IPS-20b (cell line): ENCODE data around the gene TUBG1.
"Not testable (repeated sequence)": the region's sequence is repeated elsewhere in the genome, so short reads cannot be mapped to it uniquely, and the experiment has no call there.

Experiments
- H3K27ac ChIP-seq: one replicate; pipeline ENCODE4 v1.5.1; 2013; ENCODE audit warnings: low read length
- H3K27me3 ChIP-seq: 2 replicates; pipeline ENCODE4 v1.6.1; 2013; ENCODE audit warnings: mild to moderate bottlenecking, low read length, inconsistent platforms; ENCODE audit not compliant: insufficient read depth
- H3K36me3 ChIP-seq: 2 replicates; pipeline ENCODE4 v1.6.1; 2013; ENCODE audit warnings: low read depth, mild to moderate bottlenecking, inconsistent platforms, low read length, moderate library complexity; ENCODE audit not compliant: insufficient read depth
- H3K4me1 ChIP-seq: 2 replicates; pipeline ENCODE4 v1.6.1; 2013; ENCODE audit warnings: mild to moderate bottlenecking, control low read depth, inconsistent platforms, low read length, moderate library complexity; ENCODE audit not compliant: insufficient read depth
- H3K4me3 ChIP-seq: 2 replicates; pipeline ENCODE4 v1.5.1; 2013; ENCODE audit warnings: mild to moderate bottlenecking, low read length, inconsistent platforms
- H3K9ac ChIP-seq: 2 replicates; pipeline ENCODE4 v1.6.1; 2013; ENCODE audit warnings: low read depth, mild to moderate bottlenecking, inconsistent platforms, low read length, moderate library complexity
- H3K9me3 ChIP-seq: 2 replicates; pipeline ENCODE4 v1.6.1; 2013; ENCODE audit warnings: mild to moderate bottlenecking, low read depth, low read length, inconsistent platforms; ENCODE audit not compliant: insufficient read depth

The TUBG1 gene

DNA sequence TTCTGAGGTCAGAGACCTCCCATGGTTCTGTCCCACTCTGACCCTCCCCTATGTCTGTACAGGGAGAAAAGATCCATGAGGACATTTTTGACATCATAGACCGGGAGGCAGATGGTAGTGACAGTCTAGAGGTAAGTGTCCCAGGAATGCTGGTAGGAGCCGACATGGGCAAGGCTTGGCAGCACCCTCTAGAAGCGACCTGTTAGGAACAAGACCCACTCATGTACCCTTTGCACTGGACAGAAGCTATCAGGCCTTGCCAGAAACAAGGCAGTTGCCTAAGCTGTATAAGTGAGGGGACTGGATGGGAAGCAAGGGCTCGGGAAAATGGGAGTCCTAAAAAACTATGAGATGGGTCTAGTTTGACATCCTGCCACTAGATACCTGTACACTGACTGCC, 2.5 kb downstream of the TUBG1 start:
- H3K4me1 ChIP-seq, result peaks cover 6% of the 10 kb centered on the region; the same call in 1 of the 2 replicates
- no peak overlapping the region for H3K4me3 ChIP-seq
- peaks cover 47% of the 10 kb centered on the region for H3K36me3 ChIP-seq
- no peaks in the 10 kb centered on the region for H3K27me3 ChIP-seq
- no peak overlapping the region for H3K9ac ChIP-seq
- no peak overlapping the region for H3K27ac ChIP-seq
- no peaks in the 10 kb centered on the region for H3K9me3 ChIP-seq

DNA sequence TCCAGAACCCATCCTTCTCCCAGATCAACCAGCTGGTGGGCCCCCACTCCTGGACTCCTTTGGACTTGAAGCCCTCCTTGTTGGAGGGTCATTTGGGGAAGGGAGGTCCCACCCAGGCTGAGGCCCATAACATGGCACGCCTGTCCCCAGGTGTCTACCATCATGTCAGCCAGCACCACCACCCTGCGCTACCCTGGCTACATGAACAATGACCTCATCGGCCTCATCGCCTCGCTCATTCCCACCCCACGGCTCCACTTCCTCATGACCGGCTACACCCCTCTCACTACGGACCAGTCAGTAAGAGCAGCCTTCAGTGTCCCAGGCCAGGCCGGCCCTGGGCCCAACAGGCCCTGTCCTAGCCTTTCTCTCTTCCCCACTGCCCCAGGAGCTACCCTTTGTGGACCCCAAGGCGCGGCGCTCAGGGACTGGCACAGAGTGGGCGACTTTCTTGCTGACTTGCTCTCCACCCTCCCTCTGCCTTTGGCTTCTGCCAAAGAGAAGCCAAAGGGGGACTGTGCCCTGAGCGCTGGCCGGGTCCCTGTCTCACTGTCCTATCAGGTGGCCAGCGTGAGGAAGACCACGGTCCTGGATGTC, 4.3 kb downstream of the TUBG1 start:
- Histone ChIP-seq H3K9me3 (no peaks in the 10 kb centered on the region), H3K9ac (no peak overlapping the region), H3K27ac (no peak overlapping the region), H3K36me3 (peaks cover 47% of the 10 kb centered on the region), H3K27me3 (no peaks in the 10 kb centered on the region), H3K4me3 (no peak overlapping the region), H3K4me1 (peaks cover 9% of the 10 kb centered on the region; the same call in 1 of the 2 replicates)

DNA sequence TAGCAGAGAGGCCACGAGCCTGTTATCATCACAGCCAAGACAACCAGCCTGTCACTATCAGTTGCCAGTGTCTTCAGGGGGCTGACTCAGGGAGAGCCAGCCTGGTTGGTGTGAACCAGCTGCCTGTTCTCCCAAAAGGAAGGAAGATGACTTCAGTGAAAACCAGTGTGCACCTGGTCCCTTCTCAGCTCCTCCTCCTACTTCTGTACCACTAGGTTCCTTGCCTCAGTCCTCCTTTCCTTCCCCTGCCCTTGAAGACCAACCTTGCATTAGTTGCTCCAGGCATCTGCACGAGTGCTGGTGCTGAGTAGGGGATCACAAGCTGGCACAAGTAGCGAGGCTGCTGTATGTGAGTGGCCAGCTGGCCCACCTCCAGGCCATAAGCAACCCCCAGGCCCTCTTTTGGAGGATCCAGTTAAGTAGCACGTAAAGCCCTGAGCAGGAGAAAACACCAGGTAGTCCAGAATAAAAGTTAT, 8.5 kb downstream of the TUBG1 start:
- Histone ChIP-seq H3K9ac (no peak overlapping the region), H3K9me3 (no peaks in the 10 kb centered on the region), H3K36me3 (peaks cover 30% of the 10 kb centered on the region), H3K4me1 (peaks cover 12% of the 10 kb centered on the region; the same call in 1 of the 2 replicates), H3K4me3 (no peak overlapping the region), H3K27ac (no peak overlapping the region), H3K27me3 (no peaks in the 10 kb centered on the region)

DNA sequence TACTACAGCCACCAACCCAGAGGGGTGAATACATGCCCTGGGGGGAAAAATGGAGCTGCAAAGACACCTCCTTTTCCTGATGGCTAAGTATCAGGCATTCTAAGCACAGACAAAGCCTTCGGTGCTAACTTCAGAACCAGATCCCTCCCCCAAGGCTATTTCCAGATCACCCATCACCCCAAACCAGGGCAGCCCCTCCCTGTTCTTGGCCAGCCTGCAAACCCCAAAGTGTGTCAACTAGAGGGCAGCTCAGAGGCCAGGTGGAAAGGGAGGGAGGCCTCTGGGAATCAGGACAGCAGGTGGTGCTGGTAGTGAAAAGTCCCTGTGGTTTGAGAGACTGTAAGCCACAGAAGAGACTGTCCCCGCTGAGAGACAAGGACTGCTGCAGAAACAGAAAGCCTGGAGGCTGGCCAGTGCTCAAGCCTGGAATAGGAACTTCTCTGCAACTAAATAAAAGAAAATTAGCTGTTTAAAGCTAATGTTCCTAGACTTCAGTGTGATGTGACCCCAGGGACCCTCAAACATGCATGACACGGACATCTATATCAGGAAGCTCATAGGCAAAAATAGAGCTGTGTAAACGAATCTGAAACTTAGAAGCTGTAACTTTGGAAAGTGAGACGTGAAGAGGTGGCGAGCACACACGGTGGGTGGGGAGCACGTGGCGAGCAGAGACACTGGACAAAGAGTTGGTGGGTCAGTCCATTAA, 9.1 kb downstream of the TUBG1 start:
- peaks cover 12% of the 10 kb centered on the region; the same call in 1 of the 2 replicates for H3K4me1 ChIP-seq

DNA sequence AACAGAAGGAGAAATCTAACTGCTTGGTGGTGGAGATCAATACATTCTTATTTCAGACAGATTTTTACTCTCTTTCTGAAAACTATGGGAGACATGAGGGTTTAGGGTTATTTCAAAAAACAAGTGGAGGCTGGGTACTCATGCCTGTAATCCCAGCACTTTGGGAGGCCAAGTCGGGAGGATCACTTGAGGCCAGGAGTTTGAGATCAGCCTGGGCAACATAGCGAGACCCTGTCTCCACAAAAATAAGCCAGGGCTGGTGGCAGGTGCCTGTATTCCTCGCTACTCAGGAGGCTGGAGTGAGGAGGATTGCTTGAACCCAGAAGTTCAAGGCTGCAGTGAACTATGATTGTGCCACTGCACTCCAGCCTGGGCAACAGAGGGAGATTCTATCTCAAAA, 12.5 kb downstream of the TUBG1 start:
- not testable (repeated sequence) for H3K27me3 ChIP-seq, H3K9me3 ChIP-seq, H3K9ac ChIP-seq, H3K27ac ChIP-seq, H3K4me3 ChIP-seq, H3K36me3 ChIP-seq
- H3K4me1 ChIP-seq, result peaks cover 12% of the 10 kb centered on the region; the same call in 1 of the 2 replicates

More for the DNA sequence above, 9.1 kb downstream of the TUBG1 start:
- Histone ChIP-seq H3K9me3 (no peaks in the 10 kb centered on the region), H3K27ac (no peak overlapping the region), H3K36me3 (peaks cover 24% of the 10 kb centered on the region), H3K4me3 (no peak overlapping the region), H3K27me3 (no peaks in the 10 kb centered on the region), H3K9ac (no peak overlapping the region)

DNA sequence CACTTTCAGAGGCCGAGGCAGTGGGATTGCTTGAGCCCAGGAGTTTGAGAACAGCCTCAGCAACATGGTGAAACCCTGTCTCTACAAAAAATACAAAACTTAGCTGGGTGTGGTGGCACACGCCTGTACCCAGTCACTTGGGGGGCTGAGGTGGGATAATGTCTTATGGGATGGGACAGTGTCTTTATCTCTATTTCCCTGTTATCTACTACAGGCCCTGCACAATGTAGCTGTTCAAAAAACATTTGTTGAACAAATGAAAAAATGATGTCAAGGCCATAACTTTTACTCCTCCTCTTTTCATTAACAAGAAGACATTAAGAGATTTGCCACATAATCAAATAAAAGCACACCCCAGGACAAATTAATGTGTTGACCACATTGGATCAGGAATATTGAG, 13.8 kb downstream of the TUBG1 start:
- no peaks in the 10 kb centered on the region for H3K36me3 ChIP-seq
- no peak overlapping the region for H3K9ac ChIP-seq
- H3K4me3 ChIP-seq, result no peak overlapping the region
- H3K27ac ChIP-seq, result no peak overlapping the region
- H3K27me3 ChIP-seq, result no peaks in the 10 kb centered on the region
- peaks cover 6% of the 10 kb centered on the region; the same call in 1 of the 2 replicates for H3K4me1 ChIP-seq
- H3K9me3 ChIP-seq, result no peaks in the 10 kb centered on the region

DNA sequence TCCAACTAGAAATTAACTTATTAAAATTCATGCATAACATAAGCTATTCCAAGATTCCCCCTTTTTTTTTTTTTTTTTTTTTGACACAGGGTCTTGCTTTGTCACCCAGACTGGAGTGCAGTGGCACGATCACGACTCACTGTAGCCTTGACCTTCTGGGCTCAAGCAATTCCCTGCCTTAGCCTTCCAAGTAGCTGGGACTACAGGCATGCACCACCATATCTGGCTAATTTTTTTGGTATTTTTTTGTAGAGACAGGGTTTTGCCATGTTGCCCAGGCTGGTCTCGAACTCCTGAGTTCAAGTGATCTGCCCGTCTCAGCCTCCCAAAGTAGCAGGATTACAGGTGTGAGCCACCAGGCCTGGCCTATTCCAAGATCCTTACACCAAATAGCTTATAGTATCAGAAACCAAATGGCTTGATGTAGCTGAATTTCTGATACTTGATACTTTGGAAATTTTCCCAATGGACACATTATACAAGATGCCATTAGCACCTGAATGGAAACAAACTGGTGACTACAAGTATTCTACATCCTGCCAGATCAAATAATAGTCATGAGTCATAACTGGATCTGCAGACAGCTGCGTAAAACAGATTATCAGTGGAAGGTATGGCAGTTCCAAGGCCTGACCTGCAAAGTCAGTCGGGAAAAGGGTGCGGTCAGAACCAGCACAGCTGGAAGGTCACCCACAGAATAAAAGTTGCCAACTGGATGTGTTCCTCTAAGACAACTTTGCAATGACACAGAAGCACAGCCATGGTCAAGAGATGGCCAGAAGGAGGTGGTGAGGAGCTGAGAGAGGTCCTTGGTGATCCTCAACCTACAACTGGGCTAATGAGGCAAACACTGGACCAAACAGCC, 14.5 kb downstream of the TUBG1 start:
- Histone ChIP-seq H3K27ac (no peak overlapping the region), H3K4me1 (peaks cover 1% of the 10 kb centered on the region; the same call in 1 of the 2 replicates)

DNA sequence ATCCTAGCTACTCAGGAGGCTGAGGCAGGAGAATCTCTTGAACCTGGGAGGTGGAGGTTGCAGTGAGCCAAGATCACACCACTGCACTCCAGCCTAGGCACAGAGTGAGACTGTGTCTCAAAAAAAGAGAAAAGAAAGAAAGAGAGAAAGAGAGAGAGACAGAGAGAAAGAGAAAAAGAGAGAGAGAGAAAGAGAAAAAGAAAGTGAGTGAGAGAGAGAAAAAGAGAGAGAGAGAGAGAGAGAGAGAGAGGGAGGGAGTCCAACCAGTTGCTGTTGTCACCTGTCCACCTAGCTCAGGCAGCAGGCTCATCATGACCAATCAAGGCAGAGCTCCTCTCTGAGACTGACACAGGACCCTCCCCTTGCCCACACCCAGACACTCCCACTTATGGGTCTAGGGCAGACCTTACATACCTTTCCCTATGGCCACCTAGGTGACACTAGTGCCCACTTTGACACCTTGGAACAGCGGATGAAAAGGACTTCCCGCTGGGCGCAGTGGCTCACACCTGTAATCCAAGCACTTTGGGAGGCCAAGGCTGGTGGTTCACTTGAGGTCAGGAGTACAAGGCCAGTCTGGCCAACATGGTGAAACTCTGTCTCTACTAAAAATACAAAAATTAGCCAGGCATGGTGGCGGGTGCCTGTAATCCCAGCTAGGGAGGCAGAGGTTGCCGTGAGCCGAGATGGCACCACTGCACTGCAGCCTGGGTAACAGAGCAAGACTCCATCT, 17.7 kb downstream of the TUBG1 start:
- not testable (repeated sequence) for H3K4me3 ChIP-seq, H3K27me3 ChIP-seq, H3K4me1 ChIP-seq, H3K36me3 ChIP-seq, H3K9me3 ChIP-seq, H3K9ac ChIP-seq, H3K27ac ChIP-seq

More for the DNA sequence above, 14.5 kb downstream of the TUBG1 start:
- Histone ChIP-seq H3K27me3 (no peaks in the 10 kb centered on the region), H3K4me3 (no peak overlapping the region), H3K36me3 (no peaks in the 10 kb centered on the region), H3K9ac (no peak overlapping the region), H3K9me3 (no peaks in the 10 kb centered on the region)

DNA sequence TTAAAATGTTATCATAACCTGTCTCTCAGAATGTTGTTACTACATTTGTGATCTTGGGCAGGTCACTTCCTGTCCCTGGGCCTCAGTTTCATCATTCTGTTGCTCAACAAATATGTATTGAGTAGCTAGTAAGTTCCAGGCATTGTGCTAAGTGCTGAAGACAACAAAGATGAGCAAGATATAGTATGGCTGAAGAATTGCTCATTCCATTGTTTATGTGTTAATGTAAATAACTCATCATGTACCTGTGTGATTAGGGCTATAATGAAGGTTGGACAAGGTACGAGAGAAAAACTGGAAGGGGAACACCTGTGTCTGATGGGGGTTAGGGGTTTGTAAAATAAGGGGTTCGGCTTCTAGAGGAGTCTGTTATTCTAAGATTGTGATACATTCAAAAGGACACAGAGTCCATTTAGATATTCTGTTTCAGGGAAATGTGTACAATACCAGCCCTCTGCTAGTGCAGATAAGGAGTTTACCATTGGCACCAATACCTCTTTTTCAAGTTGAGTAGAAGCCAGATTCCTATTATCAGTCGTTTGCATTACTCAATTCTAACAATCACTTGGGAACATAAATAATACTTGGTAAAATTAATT, 20.0 kb downstream of the TUBG1 start:
- H3K9me3 ChIP-seq, result no peaks in the 10 kb centered on the region

DNA sequence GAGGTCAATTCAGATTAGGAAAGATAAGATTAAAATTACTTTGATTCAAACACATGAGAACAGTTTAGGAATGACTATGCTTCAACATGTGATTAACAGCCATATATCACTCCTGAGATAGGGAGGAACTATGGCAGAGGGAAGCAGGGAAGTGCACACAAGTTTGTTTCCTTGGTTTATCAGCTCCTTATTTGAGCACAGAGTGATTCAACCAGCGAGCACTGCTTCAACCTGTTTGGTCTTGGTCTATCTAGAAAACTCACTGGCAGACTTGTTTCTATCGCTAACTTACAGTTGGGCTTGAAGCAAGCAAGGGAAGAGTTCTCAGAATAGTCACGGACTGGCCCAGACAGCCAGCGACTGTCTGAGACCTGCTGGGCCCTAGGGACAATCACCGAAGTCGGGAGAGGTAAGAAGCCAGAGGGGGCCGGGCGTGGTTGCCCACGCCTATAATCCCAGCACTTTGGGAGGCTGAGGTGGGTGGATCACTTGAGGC, 23.5 kb downstream of the TUBG1 start:
- no peak overlapping the region for H3K9ac ChIP-seq
- H3K27me3 ChIP-seq, result no peaks in the 10 kb centered on the region
- H3K27ac ChIP-seq, result no peak overlapping the region

More for the DNA sequence above, 20.0 kb downstream of the TUBG1 start:
- H3K4me3 ChIP-seq, result no peak overlapping the region
- no peak overlapping the region for H3K27ac ChIP-seq
- no peaks in the 10 kb centered on the region for H3K36me3 ChIP-seq
- no peaks in the 10 kb centered on the region for H3K4me1 ChIP-seq
- no peaks in the 10 kb centered on the region for H3K27me3 ChIP-seq
- H3K9ac ChIP-seq, result no peak overlapping the region

More for the DNA sequence above, 23.5 kb downstream of the TUBG1 start:
- Histone ChIP-seq H3K4me1 (no peaks in the 10 kb centered on the region), H3K4me3 (no peak overlapping the region), H3K9me3 (no peaks in the 10 kb centered on the region), H3K36me3 (no peaks in the 10 kb centered on the region)
